ENCODE data around the gene NGEF.

The NGEF gene

DNA sequence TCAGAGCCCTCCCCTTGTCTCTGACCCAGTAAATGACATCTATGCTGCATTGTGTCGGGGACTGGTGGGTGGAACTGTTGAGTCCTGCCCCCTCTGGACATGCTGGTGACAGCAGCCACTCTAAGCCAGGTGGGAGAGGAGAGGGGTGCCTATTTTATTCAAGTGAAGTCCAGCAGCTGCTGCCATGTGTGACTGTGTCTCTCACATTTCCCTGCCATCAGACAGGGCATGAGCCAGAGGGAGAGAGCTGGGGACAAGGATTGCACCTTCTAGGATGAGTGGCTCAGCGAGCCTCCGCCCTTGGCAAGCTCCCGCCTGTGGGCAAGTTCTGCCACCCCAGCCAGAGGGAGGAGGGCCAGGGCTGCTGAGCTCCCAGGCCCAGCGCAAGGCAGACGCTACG, 13.7 kb downstream of the NGEF start:
- DNase-seq (ENCODE audit: low read depth): no peak

DNA sequence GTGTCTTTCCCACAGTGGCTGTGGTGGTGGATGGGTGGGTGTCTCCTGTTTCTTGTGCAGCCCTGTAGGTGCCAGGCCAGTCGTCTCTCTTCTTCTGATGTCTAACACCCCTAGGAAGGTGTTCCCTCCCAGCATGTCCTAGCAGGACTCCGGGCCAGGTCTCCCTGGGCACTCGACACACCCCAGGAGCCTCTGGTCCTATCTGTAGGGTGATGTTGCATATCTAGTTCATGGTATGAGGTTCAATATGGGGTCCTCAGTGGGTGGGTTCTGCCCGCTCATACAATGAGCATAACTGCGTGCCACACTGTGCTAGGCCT, 14.4 kb downstream of the NGEF start:
- no peak for DNase-seq (ENCODE audit: low read depth)

DNA sequence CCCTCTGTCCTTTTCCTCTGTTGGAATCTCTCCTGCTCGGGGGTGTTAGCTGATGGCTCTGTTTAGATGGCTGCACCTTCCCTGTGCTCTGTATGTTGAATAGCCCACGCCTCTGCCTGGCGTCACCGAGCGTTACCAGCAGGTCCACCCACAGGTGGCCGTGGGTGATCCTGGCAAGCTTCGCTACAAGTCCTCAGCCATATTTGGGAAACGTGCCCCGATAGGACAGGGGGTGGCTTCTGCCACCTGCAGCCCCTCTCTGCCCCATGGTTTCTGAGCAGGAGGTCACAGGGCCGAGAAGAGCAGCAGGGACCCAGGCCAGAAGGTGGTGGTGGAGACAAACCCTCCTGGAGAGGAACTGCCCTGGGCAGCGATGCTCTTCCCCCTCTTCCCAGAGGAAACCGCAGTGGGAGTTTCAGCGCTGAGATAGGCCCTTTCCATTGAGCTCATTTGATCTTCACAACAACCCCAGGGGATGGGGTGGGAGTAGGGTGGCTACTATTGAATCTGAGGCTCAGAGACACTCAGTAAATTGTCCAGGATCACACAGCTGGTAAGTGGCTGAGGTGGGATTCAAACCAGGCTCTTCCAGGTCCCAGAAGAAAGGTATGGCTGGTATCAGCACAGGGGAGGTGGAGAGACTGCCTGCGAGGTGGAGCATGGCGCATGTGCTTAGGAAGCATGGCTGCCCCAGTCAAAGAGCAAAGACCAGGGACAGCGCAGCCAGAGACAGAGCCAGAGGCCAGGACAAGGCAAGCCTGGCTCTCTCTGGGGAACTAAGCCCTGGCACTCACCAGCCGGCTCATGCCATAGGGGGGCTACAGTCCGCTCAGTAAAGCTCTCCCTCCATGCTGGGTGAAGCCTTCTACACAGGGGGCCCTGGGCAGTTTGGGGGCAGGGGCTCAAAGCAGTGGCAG, 15.0 kb downstream of the NGEF start:
- DNase-seq (ENCODE audit: low read depth): no peak

DNA sequence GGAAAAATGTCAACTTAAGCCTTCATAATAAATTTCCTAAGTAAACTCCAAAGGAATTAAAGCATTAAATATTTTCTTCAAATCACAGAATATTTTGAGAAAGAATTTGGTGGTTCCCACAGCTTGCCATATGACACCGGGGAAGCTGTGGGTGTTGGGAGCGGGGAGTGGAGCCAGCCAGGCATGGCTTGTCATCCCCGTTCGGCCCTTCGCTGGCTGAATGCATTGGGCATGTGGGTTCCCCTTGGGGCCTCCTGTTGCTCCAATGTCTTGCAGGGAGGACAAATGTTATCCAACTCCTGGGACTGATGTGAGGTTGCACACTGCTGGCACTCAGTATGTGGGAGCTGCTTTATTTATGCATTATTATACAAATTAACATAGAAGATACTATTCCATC, 18.6 kb downstream of the NGEF start:
- DNase-seq (ENCODE audit: low read depth): no peak

DNA sequence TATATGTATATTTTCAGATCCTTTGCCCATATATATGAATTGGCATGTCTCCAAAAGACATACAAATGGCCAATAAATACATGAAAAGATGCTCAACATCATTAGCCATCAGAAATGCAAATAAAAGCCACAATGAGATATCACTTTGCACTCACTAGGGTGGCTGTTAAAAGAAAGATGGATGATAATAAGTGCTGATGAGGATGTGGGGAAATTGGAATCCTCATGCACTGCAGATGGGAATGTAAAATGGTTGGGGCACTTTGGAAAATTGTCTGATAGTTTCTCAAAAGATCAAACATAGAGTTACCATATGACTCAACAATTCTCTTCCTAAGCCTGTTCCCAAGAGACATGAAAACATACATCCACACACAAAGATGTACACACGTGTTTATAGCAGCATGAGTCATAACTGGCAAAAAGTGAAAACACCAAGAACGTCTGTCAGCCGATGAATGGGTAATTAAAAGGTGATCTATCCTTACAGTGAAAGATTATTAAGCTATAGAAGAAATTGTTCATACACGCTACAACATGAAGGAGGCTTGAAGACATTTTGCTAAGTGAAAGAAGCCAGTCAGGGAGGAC, 19.7 kb downstream of the NGEF start:
- DNase-seq (ENCODE audit: low read depth): no peak

- no peak for DNase-seq (ENCODE audit: low read depth)
These were observed 26.9 kb downstream of the NGEF start for GRCh38 chr2:232986155-232986554.

GRCh38 chr2:232984451-232985207, 28.4 kb downstream of the NGEF start:
- no peak for DNase-seq (ENCODE audit: low read depth)

DNA sequence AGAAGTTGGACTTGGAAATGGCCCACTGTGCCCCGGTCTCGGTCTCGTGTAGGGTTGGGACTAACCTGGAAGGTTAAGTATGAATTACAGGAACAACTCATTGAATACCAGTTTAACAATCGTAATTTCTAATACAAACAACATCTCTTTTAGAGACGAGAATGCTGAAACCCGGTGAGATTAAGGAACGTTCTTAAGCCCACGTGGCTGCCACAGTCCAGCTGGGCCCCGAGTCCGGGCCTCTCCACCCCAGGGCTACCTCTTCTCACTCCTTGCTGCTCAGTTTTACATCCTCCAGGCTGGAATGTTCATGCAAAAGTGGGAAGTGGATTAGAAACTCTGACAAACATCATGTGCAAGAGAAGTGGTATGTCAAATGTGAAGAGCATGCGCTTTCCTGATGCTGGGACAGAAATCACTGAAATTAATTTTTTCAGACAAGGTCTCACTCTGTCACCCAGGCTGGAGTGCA, 29.4 kb downstream of the NGEF start:
- no peak for DNase-seq (ENCODE audit: low read depth)

DNA sequence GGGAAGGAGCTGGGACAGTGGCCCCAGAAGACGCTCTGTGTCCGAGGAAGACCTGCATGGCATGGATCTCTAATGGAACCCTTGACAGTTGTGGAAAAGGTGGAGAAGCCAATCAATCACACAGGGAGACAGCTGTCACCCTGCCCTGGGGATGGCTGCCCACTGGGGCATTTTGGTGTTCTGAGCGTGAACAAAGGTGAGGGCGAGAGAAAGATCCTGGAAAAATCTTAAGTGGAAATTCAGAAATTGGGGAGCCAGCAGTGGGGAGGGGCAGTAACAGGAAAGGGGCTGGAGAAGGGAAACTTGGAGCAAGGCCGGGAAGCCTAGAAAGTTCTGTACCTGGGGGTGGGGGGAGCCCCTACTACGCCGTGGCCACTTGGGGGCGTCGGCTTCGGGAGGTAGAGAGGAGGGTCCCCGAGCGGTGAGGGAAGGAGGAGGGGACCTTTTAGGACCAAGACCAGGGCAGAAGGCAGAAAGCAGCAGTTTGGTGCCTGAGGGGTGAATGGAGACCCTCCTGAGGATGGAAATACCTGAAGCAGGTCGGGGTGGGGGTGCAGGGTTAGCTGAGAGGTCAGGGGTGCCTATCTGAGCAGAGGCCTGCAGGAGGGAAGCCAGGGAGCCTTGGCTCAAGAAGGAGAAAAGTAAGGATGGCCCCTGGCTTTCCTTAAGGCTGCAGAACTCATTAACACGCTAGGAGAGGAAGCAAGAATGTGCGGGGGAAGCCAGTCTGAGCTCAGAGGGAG, 30.0 kb downstream of the NGEF start:
- DNase-seq (ENCODE audit: low read depth): no peak

DNA sequence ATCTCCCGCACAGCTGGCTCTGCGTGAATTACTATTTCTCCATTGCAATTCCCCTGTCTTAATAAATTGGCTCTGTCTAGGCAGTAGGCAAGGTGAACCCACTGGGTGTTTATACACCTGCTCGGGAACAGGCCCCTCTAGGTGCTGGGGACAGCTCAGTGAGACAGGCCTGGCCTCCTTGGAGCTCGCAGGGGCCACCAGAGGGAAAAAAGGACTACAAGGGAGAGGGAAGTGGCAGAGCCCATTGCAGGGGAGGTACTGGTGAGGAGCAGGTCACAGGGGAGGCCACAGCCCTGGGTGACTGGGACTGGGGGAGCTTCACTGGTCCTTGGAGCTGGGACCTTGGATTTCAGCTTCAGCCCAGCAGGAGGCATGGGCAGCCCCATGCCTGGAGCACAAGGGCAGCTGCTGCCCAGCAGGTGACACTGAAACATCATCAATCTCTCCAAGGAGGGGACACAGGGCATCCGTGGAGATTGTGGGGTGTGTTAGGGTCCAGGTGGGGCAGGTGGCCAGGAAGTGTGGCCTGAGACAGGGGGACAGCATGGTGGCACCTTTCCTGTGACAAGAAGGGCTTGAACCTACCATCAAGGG, 31.2 kb downstream of the NGEF start:
- no peak for DNase-seq (ENCODE audit: low read depth)

GRCh38 chr2:232981356-232981755, 31.7 kb downstream of the NGEF start:
- DNase-seq (ENCODE audit: low read depth): no peak

DNA sequence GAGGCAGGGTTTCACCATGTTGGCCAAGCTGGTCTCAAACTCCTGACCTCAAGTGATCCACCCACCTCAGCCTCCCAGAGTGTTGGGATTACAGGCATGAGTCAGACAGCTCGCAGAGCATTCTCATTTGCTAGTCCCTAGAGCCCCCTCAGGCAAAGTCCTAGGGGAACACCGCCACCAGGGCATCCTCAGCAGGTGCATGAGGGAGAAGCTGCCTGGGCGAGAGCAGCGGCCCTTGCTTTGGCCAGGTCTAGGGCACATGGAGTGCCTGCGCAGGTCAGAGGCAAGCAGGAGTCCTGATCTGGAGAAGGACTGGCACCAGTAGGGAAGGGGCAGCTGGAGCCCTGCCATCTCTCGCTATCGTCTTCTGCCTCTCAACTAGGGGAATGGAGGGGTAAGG, 32.4 kb downstream of the NGEF start:
- DNase-seq (ENCODE audit: low read depth): no peak

GRCh38 chr2:232979871-232980461, 33.1 kb downstream of the NGEF start:
- DNase-seq (ENCODE audit: low read depth): no peak

- no peak for DNase-seq (ENCODE audit: low read depth)
These were observed 35.6 kb downstream of the NGEF start for GRCh38 chr2:232977438-232977971.

- DNase-seq (ENCODE audit: low read depth): no peak
These were observed 36.2 kb downstream of the NGEF start for GRCh38 chr2:232976666-232977437.

GRCh38 chr2:232976176-232976575, 36.9 kb downstream of the NGEF start:
- DNase-seq (ENCODE audit: low read depth): no peak

DNA sequence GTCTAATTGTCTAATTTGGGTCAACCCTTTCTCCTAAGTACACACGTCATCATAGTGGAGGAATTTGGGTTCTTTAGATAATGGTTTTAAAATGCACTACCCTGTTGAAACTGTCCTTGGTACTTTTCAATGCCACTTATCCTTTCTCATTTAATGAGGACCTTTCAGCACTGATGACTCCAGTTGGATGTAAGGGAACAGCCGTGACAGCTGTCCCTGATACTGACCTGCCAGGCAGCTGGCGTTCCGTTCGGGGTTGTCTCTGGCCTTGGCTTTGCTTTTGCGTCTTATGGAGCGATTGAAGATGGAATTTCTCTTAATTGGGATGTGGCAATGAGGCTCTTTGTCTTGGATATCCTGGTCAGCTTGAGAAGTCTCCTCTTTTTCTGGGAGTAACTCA, 38.7 kb downstream of the NGEF start:
- no peak for DNase-seq (ENCODE audit: low read depth)

GRCh38 chr2:232973796-232974195, 39.3 kb downstream of the NGEF start:
- DNase-seq (ENCODE audit: low read depth): no peak

DNA sequence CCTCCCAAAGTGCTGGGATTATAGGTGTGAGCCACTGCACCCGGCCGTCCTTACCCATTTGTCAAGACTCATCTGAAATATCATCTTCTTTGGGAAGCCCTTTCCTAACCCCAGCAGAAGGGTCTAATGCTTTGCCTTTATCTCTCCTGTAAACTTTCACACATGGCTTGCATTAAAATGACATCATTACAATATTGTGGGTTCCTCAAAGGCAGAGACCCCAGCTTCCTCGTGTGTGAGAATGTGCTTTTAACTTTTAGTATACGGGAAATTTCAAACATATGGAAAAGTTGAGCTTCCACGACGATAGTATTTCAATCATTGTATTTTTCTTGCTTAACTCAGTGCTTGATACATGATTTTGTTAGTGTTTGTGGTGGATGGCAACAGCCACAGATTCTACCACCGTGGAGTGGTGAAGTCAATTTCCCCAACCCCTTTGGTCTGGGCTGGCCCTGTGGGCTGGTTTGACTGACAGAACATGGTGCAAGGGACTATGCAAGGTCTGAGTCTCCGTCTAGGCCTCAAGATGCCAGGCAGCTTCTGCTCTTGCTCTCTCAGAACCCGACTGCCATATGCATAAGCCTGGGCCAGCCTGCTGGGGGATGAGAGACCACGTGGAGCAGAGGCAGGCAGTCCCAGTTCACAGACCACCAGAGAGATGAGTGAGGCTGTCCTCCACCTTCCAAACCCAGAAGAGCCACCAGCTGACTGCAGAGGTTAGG, 39.9 kb downstream of the NGEF start:
- DNase-seq (ENCODE audit: low read depth): no peak

DNA sequence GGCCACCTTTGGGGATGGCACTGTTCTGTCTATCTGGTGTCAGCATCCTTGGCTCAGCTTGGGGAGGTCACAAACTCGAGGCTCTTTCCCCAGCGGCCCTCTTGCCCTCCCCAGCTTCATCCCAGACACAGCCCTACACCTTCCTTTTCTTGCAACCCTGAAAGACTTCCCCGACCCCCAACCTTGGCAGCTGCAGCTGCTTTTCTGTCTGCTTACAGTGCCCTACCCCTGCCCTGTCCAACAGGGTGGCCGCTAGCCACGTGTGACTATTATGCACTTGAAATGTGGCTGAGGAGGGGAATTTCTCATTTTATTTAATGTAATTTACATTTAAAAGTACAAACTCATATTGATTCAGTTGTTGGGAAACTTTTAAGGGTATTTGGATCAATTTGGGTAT, 41.3 kb downstream of the NGEF start:
- no peak for DNase-seq (ENCODE audit: low read depth)
